ENCODE data around the gene SH3PXD2B.
"Not testable (repeated sequence)": the region's sequence is repeated elsewhere in the genome, so short reads cannot be mapped to it uniquely, and the experiment has no call there.

Gene SH3PXD2B

GRCh38 chr5:172339264-172340180 lies 114.8 kb downstream of the SH3PXD2B start:
- DNase-seq (ENCODE audit: low read depth): no peak

DNA sequence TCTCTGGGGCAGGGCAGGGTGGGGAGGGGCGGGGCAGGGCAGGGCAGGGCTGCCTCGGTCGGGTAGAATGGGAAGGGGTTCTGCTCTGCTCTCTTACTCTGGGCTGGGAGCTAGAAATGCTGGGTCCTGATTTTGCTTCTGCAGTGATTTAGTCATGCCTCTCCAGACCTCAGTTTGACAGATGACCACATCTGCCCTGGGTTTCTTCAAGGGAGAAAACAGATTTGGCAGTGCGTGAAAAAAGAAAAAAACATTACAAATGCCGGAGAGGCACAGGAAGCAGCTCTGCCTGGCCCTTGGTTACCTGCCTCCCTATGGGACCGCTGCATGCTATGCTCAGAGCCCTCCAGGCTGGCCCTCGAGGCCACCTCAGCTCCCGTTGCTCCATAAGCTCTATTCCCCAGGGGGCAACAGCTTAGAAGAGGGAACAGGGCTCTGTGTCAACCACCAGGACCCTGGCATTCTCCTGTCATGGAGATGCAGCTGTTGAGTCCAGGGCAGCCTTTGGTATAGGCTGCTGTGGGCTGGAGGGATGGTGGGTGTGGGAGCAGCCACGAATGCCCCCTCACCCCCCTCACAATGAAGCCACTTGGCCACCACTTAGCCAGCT lies 117.5 kb downstream of the SH3PXD2B start:
- no peak for DNase-seq (ENCODE audit: low read depth)

- no peak for DNase-seq (ENCODE audit: low read depth)
Measured at GRCh38 chr5:172336264-172336663, 118.1 kb downstream of the SH3PXD2B start.

DNA sequence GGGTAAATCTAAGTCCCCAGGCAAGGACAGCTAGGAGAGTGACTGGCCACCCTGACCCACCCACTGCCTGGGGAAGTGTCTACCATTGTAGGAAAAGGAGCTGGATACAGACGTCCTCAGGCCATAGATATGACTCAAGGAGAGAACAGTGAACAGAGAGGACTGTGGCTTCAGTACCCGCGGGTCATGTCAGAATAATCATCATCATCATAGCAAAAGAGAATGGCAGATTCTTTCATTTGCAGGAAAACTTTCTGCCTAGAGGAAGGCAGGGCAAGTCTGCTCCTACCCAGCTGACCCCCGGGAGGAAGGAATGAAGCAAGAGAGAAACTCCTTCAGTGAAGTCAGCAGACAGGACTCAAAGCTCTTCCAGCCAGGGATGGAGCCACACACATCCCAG lies 118.6 kb downstream of the SH3PXD2B start:
- DNase-seq (ENCODE audit: low read depth): no peak

DNA sequence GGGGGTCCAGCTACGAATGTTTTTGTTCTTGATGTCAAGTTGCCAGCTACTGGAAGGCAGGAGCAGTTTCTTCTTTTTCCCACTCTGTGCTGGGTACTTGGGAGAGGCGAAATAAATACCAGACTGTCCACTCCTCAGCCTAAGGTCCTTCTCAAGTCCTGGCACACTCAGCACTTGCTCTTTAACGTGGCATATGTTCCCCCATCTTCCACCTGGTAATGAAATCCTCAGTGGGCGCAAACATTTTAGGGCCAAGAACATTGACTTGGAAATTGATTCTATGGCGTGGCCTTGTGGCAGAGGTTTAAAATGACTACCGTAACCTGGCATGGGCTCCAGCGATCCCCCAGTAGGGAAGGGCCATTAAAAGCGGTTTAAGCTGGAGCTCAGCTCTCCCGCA lies 119.7 kb downstream of the SH3PXD2B start:
- DNase-seq (ENCODE audit: low read depth): no peak

GRCh38 chr5:172334196-172334595 lies 120.1 kb downstream of the SH3PXD2B start:
- DNase-seq (ENCODE audit: low read depth): no peak

DNA sequence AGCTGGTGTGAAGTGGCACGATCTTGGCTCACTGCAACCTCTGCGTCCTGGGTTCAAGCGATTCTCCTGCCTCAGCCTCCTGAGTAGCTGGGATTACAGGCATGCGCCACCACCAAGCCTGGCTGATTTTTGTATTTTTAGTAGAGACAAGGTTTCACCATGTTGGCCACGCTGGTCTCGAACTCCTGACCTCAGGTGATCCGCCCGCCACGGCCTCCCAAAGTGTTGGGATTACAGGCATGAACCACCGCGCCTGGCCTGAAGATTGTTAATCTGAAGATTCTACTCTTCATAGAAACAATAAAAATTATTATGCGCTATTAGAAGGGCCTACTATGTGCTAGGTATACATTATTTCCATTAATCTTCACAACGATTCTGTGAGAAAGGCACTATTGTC lies 127.4 kb downstream of the SH3PXD2B start:
- DNase-seq (ENCODE audit: low read depth): not testable (repeated sequence)

- no peak for DNase-seq (ENCODE audit: low read depth)
Measured at GRCh38 chr5:172325452-172325851, 128.9 kb downstream of the SH3PXD2B start.

- no peak for DNase-seq (ENCODE audit: low read depth)
Measured at GRCh38 chr5:172322028-172322965, 132.0 kb downstream of the SH3PXD2B start.

- DNase-seq (ENCODE audit: low read depth): no peak
Measured at GRCh38 chr5:172321593-172321992, 132.7 kb downstream of the SH3PXD2B start.

GRCh38 chr5:172319708-172320441 lies 134.4 kb downstream of the SH3PXD2B start:
- no peak for DNase-seq (ENCODE audit: low read depth)

DNA sequence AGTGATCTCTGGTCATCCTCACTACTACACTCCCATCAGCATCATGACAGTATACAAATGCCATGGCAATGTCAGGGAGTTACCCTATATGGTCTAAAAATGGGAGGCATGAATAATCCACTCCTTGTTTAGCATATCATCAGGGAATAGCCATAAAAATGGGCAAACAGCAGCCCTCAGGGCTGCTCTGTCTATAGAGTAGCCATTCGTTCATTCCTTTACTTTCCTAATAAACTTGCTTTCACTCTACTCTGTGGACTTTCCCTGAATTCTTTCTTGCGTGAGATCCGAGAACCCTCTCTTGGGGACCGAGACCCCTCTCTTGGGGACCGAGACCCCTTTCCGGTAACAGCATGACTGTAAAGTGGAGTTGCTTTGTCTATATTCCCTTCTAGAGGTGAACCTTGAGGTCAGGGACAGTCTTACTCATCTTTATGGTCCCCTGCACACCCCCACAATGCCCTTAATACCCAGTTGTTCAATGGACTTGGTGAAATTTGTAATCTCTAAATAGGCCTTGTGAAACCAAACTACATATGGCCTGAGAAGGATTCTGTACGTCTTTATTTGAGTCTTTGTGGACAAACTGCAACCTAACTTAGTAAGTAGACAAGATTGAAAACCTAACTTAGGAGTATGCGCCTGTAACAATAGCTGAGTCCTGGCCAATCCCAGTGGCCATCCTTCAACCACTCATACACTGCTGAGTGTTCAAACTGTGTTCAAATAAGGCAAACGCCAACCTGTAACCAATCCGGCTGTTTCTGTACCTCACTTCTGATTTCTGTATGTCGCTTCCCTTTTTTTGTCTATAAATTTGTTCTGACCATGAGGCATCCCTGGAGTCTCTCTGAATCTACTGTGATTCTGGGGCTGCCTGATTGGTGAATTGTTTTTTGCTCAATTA lies 138.5 kb downstream of the SH3PXD2B start:
- DNase-seq (ENCODE audit: low read depth): no peak

- no peak for DNase-seq (ENCODE audit: low read depth)
Measured at GRCh38 chr5:172313915-172314314, 140.4 kb downstream of the SH3PXD2B start.

GRCh38 chr5:172312286-172312685 lies 142.0 kb downstream of the SH3PXD2B start:
- no peak for DNase-seq (ENCODE audit: low read depth)

DNA sequence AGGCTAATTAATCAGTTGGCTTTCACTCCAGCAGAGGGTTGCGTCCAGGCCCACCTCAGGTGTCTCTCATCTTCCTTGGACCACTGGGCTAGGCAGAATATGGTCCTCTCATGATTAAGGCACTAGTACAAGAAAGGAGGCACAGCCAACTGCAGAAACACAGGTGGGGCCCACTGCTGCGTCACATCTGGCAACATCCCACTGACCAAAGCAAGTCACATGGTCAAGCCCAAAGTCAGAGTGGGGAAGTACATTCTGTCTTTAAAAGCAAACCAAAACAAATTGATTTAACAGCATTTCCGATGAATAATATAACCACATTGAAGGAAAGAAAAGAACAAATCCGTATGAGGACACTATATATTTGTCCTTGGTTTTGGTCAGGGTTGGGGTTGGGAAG lies 142.7 kb downstream of the SH3PXD2B start:
- DNase-seq (ENCODE audit: low read depth): no peak

GRCh38 chr5:172311026-172311425 lies 143.3 kb downstream of the SH3PXD2B start:
- DNase-seq (ENCODE audit: low read depth): no peak

GRCh38 chr5:172305380-172305779 lies 148.9 kb downstream of the SH3PXD2B start:
- no peak for DNase-seq (ENCODE audit: low read depth)

DNA sequence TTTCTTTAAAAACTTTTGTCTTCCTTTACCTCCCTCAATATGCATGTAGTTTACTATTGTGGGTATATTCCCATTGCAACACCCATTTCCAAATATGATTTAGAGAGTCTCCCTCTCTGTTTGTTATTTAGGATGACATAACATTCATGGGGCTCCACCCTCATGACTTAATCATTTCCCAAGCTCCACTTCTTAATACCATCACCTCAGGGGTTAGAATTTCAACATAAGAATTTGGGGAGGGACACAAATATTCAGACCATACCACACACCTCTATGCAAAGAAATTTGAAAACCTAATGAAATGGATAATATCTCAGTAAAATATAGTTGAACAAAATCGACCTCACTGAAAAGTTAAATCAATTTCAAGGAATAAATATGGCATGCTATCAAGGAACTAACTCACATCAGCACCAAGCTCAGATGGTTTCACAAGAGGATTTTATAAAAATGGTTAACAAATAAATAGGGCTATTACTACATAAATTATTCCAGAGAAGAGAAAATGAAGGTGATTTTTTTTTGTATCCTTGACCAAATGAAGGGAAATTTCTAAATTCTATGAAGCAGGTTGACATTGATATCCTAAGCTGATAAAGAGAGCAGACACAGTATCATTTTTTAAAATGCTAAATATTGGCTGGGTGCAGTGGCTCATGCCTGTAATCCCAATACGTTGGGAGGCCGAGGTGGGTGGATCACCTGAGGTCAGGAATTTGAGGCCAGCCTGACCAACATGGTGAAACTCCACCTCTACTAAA lies 150.6 kb downstream of the SH3PXD2B start:
- no peak for DNase-seq (ENCODE audit: low read depth)

- DNase-seq (ENCODE audit: low read depth): no peak
Measured at GRCh38 chr5:172303162-172303561, 151.2 kb downstream of the SH3PXD2B start.
